OCI-LY3 (cell line): ENCODE data around the gene TCERG1L.

Experiments used
- H2AFZ ChIP-seq: fragments of 200-600, 300-600 bp; shearing (Covaris generic); 2 replicates; pipeline ENCODE4 v1.6.0; 2014; ENCODE audit warnings: antibody characterized with exemption, low read depth, low read length
- H3K27ac ChIP-seq: fragments of 200-600, 300-600 bp; sonication (generic); 2 replicates; pipeline ENCODE4 v1.5.1; 2014; ENCODE audit warnings: mild to moderate bottlenecking, low read length, moderate library complexity, mixed read lengths
- H3K27me3 ChIP-seq: fragments of 200-600, 300-600 bp; sonication (generic); 2 replicates; pipeline ENCODE4 v1.6.1; 2014; ENCODE audit warnings: low read depth, low read length, mixed read lengths
- H3K36me3 ChIP-seq: fragments of 200-600, 300-600 bp; sonication (generic); replicated peaks from 2 replicates; pipeline ENCODE3; 2014; ENCODE audit warnings: low read depth, low read length, mixed read lengths
- H3K4me1 ChIP-seq: fragments of 300-600, 200-600 bp; sonication (generic); 2 replicates; pipeline ENCODE4 v1.6.1; 2014; ENCODE audit warnings: low read length, mixed read lengths
- H3K4me2 ChIP-seq: fragments of 200-600, 300-600 bp; sonication (generic); 2 replicates; pipeline ENCODE4 v1.6.1; 2014; ENCODE audit warnings: low read length, mixed read lengths
- H3K4me3 ChIP-seq: fragments of 300-600, 200-600 bp; sonication (generic); 2 replicates; pipeline ENCODE4 v1.5.1; 2014; ENCODE audit warnings: antibody characterized with exemption, mild to moderate bottlenecking, low read length, moderate library complexity
- H3K79me2 ChIP-seq: fragments of 300-600, 200-600 bp; shearing (Covaris generic); 2 replicates; pipeline ENCODE4 v1.6.1; 2014; ENCODE audit warnings: mild to moderate bottlenecking, low read length, mixed read lengths
- H3K9ac ChIP-seq: fragments of 300-600, 200-600 bp; shearing (Covaris generic); 2 replicates; pipeline ENCODE4 v1.6.0; 2014; ENCODE audit warnings: mild to moderate bottlenecking, low read length, moderate library complexity
- H3K9me3 ChIP-seq: fragments of 200-600, 300-600 bp; shearing (Covaris generic); 2 replicates; pipeline ENCODE4 v1.6.1; 2014; ENCODE audit warnings: low read length, mixed read lengths; ENCODE audit not compliant: insufficient read depth
- H4K20me1 ChIP-seq: fragments of 200-600, 300-600 bp; sonication (generic); 2 replicates; pipeline ENCODE4 v1.6.1; 2016; ENCODE audit warnings: low read length, mixed read lengths; ENCODE audit not compliant: insufficient read depth
- EZH2phosphoT487 ChIP-seq: fragments of 200-600 bp; shearing (Covaris generic); IDR thresholded peaks from 2 replicates; pipeline ENCODE4 v1.6.1; 2018; ENCODE audit warnings: antibody characterized with exemption, mixed run types, low read depth
- TF ChIP-seq, protein P1 (sequence below): fragments of 200-600, 300-600 bp; sonication (generic); IDR thresholded peaks from 2 replicates; pipeline ENCODE4 v1.5.1; 2014; ENCODE audit warnings: antibody characterized with exemption, low read length, low read depth

TCERG1L gene

DNA sequence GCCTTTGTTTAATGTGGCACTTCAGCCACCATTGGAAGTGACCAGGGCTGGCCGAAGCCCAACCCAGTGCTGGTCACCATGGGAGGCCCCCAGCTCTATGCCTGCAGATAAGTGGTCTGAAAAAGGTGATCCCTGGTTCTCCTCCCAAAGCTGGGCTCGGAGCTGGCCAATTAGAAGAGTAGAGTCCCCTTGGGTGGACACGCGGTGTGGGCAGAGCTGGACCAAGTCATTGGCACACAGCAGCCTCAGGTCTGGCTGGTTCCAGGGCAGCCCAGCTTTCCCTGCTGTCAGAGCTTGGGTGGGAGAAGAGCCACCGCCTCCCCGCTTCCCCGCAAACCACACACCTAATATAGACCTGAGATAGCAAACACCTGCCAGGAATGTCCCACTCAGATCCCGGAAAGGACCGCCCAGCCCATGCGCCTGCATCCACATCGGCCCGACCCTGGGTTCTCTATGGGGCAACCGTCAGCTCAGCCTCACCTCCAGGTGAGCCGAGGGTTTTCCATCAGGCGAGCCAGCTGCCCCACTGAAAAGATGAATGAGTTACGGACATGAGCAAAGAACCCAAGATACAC is 84.3 kb downstream of the TCERG1L start:
- no peaks in the 10 kb centered on the region for H3K4me1 ChIP-seq
- no peak overlapping the region for H3K27ac ChIP-seq
- H3K27me3 ChIP-seq: no peaks in the 10 kb centered on the region
- H3K4me2 ChIP-seq: no peak overlapping the region
- H3K36me3 ChIP-seq: no peaks in the 10 kb centered on the region
- H3K9ac ChIP-seq: no peak overlapping the region
- H4K20me1 ChIP-seq: no peaks in the 10 kb centered on the region
- H2AFZ ChIP-seq: no peak overlapping the region
- no peaks in the 10 kb centered on the region for H3K79me2 ChIP-seq
- H3K4me3 ChIP-seq: no peak overlapping the region
- TF ChIP-seq, protein P1, sequence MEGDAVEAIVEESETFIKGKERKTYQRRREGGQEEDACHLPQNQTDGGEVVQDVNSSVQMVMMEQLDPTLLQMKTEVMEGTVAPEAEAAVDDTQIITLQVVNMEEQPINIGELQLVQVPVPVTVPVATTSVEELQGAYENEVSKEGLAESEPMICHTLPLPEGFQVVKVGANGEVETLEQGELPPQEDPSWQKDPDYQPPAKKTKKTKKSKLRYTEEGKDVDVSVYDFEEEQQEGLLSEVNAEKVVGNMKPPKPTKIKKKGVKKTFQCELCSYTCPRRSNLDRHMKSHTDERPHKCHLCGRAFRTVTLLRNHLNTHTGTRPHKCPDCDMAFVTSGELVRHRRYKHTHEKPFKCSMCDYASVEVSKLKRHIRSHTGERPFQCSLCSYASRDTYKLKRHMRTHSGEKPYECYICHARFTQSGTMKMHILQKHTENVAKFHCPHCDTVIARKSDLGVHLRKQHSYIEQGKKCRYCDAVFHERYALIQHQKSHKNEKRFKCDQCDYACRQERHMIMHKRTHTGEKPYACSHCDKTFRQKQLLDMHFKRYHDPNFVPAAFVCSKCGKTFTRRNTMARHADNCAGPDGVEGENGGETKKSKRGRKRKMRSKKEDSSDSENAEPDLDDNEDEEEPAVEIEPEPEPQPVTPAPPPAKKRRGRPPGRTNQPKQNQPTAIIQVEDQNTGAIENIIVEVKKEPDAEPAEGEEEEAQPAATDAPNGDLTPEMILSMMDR: no peak
- no peak for TF ChIP-seq EZH2phosphoT487
- H3K9me3 ChIP-seq: no peaks in the 10 kb centered on the region

DNA sequence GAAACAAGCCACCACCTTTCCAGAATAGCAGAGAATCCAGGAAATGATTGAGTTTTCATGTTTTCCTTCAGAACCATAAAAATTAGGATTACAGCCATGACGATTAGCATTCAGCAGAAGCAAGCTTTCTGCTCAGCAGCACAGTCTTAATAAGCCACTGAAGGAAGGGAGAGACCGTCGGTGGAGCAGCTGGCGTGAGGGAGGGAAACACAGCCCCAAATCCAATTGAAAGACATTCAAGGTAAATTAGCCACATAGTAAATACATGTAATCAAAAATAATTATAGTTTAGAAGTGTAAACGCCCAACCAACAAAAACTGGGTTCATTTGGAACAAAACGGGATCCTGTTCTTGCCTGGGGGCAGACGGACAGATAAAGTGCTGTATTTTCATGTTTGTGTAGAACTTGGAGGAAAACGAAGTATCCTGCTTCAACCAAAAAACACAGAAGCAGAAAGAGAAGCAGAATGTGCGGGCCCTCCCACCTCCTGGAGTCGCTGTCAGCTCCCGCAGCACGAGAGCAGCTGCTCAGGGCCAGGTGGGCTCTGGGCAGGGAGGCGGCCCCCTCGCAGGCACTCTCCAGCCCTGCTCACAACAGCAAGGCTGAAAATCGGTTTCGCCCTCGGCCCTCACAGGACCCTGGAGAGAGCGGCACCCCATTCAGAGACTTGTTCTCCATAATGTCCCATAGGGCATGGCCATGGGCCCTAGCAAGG is 84.9 kb downstream of the TCERG1L start:
- Histone ChIP-seq H4K20me1 (no peaks in the 10 kb centered on the region), H2AFZ (no peak overlapping the region), H3K27me3 (no peaks in the 10 kb centered on the region), H3K79me2 (no peaks in the 10 kb centered on the region), H3K9ac (no peak overlapping the region), H3K27ac (no peak overlapping the region), H3K4me3 (no peak overlapping the region), H3K4me2 (no peak overlapping the region), H3K9me3 (no peaks in the 10 kb centered on the region), H3K4me1 (no peaks in the 10 kb centered on the region), H3K36me3 (no peaks in the 10 kb centered on the region)
- TF ChIP-seq, protein P1: no peak
- no peak for TF ChIP-seq EZH2phosphoT487

DNA sequence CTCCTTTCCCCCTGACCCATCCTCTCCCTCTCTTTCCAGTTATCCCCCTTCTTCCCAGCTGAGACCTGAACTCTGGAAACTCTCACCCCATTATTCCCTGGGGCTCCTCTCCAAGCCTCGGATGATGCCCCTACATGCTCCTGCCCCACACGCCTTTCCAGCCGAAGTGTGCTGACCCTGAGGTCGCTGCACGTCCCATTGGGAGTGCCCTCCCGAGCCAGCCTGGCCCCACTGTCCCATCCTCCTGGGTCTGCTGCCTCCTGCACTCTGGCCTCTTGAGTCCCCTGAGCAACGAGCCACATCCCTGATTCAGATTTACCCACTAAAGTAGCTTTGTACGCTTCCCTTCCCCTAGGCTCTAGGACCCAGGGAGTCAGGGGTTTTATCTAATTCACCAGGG is 87.4 kb downstream of the TCERG1L start:
- H3K79me2 ChIP-seq: no peaks in the 10 kb centered on the region
- no peak overlapping the region for H3K4me3 ChIP-seq
- no peaks in the 10 kb centered on the region for H3K4me1 ChIP-seq
- no peaks in the 10 kb centered on the region for H3K27me3 ChIP-seq
- no peak overlapping the region for H3K4me2 ChIP-seq
- H3K36me3 ChIP-seq: no peaks in the 10 kb centered on the region
- H3K9ac ChIP-seq: no peak overlapping the region
- H4K20me1 ChIP-seq: no peaks in the 10 kb centered on the region
- no peak overlapping the region for H3K27ac ChIP-seq
- H3K9me3 ChIP-seq: no peaks in the 10 kb centered on the region
- TF ChIP-seq, protein P1: no peak
- TF ChIP-seq EZH2phosphoT487: no peak
- H2AFZ ChIP-seq: no peak overlapping the region

DNA sequence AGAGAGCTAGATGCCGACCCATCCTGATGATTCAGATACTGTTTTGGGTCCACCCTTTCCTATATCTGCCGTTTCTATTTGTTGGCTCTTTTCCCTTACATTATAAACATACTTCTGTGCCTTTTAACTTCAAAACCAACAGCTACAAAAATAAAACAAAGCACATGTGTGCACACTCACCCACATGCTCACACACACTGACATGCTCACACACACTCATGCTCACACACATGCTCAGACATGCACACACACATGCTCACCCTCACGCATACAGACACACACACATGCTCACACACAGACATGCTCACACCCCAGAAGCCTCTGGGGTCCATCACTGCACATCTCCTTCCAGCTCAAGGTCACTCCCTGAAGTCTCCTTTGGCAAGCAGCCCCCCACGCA is 88.1 kb downstream of the TCERG1L start:
- Histone ChIP-seq H3K9ac (no peak overlapping the region), H3K4me1 (no peaks in the 10 kb centered on the region), H3K79me2 (no peaks in the 10 kb centered on the region), H4K20me1 (no peaks in the 10 kb centered on the region), H3K27me3 (no peaks in the 10 kb centered on the region), H3K36me3 (no peaks in the 10 kb centered on the region), H3K4me3 (no peak overlapping the region), H3K27ac (no peak overlapping the region), H3K9me3 (no peaks in the 10 kb centered on the region), H3K4me2 (no peak overlapping the region), H2AFZ (no peak overlapping the region)
- TF ChIP-seq, protein P1: no peak
- no peak for TF ChIP-seq EZH2phosphoT487
